ENCODE results near the gene GRIN3A.

Gene GRIN3A

GRCh38 chr9:101524371-101524770 is 214.1 kb downstream of the GRIN3A start:
- no peak for DNase-seq (ENCODE audit: low read depth in 2 of 2)
